ENCODE data around the gene DOCK10. TPM values are rescaled to one million over a fixed set of nuclear protein-coding genes. Genes with fewer than 3 reads are reported as not detected.
A peak's percentile ranks its signal among the peaks of the same experiment; 100 is the strongest.

DOCK10 gene
- total and polyA plus RNA-seq, 2 donors (not counting 1 experiment from before 2014, with no cell fraction given), result 20.8 to 26.3 TPM

GRCh38 chr2:224937887-224938286, 104.4 kb downstream of the DOCK10 start:
- H4K20me1 ChIP-seq (ENCODE audit: control insufficient read depth, extremely low read depth, insufficient read depth, low read length), result no peaks in the 10 kb centered on the region
- H3K79me2 ChIP-seq (ENCODE audit: control insufficient read depth, insufficient read depth, low read length), result peaks cover 16% of the 10 kb centered on the region
- H3K4me1 ChIP-seq (ENCODE audit: control insufficient read depth, extremely low read depth, insufficient read depth, low read length), result peaks cover 5% of the 10 kb centered on the region
- H3K9ac ChIP-seq (ENCODE audit: insufficient read depth, low read length), result no peak overlapping the region
- no peak for DNase-seq (ENCODE audit: low read depth in 2 of 2)
- no peaks in the 10 kb centered on the region for H3K9me3 ChIP-seq (ENCODE audit: control insufficient read depth, insufficient read depth, low read depth, low read length)
- H3K4me3 ChIP-seq (replicated peaks in 1 of 4; ENCODE audit: control extremely low read depth in 1 of 4, insufficient read depth in 1 of 4, low read depth in 3 of 4, low read length in 4 of 4), result no peak overlapping the region
- TF ChIP-seq EZH2 (IDR thresholded peaks at IDR 0.05; ENCODE audit: low read length, missing control alignments) (no peak), CTCF (conservative IDR thresholded peaks at IDR 0.05 in 1 of 2, IDR thresholded peaks at IDR 0.05 in 1 of 2; ENCODE audit: low read depth in 1 of 2, low read length in 2 of 2) (no peak)
- H3K27ac ChIP-seq (ENCODE audit: insufficient read depth, low read length), result no peak overlapping the region
- no peak overlapping the region for H3K4me2 ChIP-seq (ENCODE audit: extremely low read depth, insufficient read depth, low read length)
- H3K36me3 ChIP-seq (ENCODE audit: control insufficient read depth, insufficient read depth, low read length), result no peaks in the 10 kb centered on the region
- no peaks in the 10 kb centered on the region for H3K27me3 ChIP-seq (ENCODE audit: control insufficient read depth, insufficient read depth, low read length)
- no peak overlapping the region for H2AFZ ChIP-seq (ENCODE audit: low read length)

- no peak overlapping the region for H3K27ac ChIP-seq (ENCODE audit: insufficient read depth, low read length)
- no peaks in the 10 kb centered on the region for H3K9me3 ChIP-seq (ENCODE audit: control insufficient read depth, insufficient read depth, low read depth, low read length)
- H3K4me1 ChIP-seq (ENCODE audit: control insufficient read depth, extremely low read depth, insufficient read depth, low read length), result peaks cover 4% of the 10 kb centered on the region
- no peak overlapping the region for H2AFZ ChIP-seq (ENCODE audit: low read length)
- TF ChIP-seq EZH2 (IDR thresholded peaks at IDR 0.05; ENCODE audit: low read length, missing control alignments) (no peak), CTCF (conservative IDR thresholded peaks at IDR 0.05 in 1 of 2, IDR thresholded peaks at IDR 0.05 in 1 of 2; ENCODE audit: low read depth in 1 of 2, low read length in 2 of 2) (no peak)
- H3K9ac ChIP-seq (ENCODE audit: insufficient read depth, low read length), result no peak overlapping the region
- DNase-seq (ENCODE audit: low read depth in 2 of 2), result peak; percentile 54 to 64
- H3K4me3 ChIP-seq (replicated peaks in 1 of 4; ENCODE audit: control extremely low read depth in 1 of 4, insufficient read depth in 1 of 4, low read depth in 3 of 4, low read length in 4 of 4), result no peak overlapping the region
- peaks cover 3% of the 10 kb centered on the region for H3K36me3 ChIP-seq (ENCODE audit: control insufficient read depth, insufficient read depth, low read length)
- no peaks in the 10 kb centered on the region for H3K27me3 ChIP-seq (ENCODE audit: control insufficient read depth, insufficient read depth, low read length)
- no peak overlapping the region for H3K4me2 ChIP-seq (ENCODE audit: extremely low read depth, insufficient read depth, low read length)
- H4K20me1 ChIP-seq (ENCODE audit: control insufficient read depth, extremely low read depth, insufficient read depth, low read length), result no peaks in the 10 kb centered on the region
- H3K79me2 ChIP-seq (ENCODE audit: control insufficient read depth, insufficient read depth, low read length), result peaks cover 8% of the 10 kb centered on the region
These were observed 107.6 kb downstream of the DOCK10 start for GRCh38 chr2:224934526-224935188.

- TF ChIP-seq EZH2 (IDR thresholded peaks at IDR 0.05; ENCODE audit: low read length, missing control alignments) (no peak), CTCF (conservative IDR thresholded peaks at IDR 0.05 in 1 of 2, IDR thresholded peaks at IDR 0.05 in 1 of 2; ENCODE audit: low read depth in 1 of 2, low read length in 2 of 2) (no peak)
- DNase-seq (ENCODE audit: low read depth in 2 of 2), result no peak
- H3K4me2 ChIP-seq (ENCODE audit: extremely low read depth, insufficient read depth, low read length), result no peak overlapping the region
- H3K36me3 ChIP-seq (ENCODE audit: control insufficient read depth, insufficient read depth, low read length), result peaks cover 3% of the 10 kb centered on the region
- no peaks in the 10 kb centered on the region for H3K9me3 ChIP-seq (ENCODE audit: control insufficient read depth, insufficient read depth, low read depth, low read length)
- H3K27ac ChIP-seq (ENCODE audit: insufficient read depth, low read length), result no peak overlapping the region
- H3K4me1 ChIP-seq (ENCODE audit: control insufficient read depth, extremely low read depth, insufficient read depth, low read length), result peaks cover 2% of the 10 kb centered on the region
- no peak overlapping the region for H2AFZ ChIP-seq (ENCODE audit: low read length)
- H3K27me3 ChIP-seq (ENCODE audit: control insufficient read depth, insufficient read depth, low read length), result no peaks in the 10 kb centered on the region
- no peak overlapping the region for H3K4me3 ChIP-seq (replicated peaks in 1 of 4; ENCODE audit: control extremely low read depth in 1 of 4, insufficient read depth in 1 of 4, low read depth in 3 of 4, low read length in 4 of 4)
- H3K79me2 ChIP-seq (ENCODE audit: control insufficient read depth, insufficient read depth, low read length), result peaks cover 8% of the 10 kb centered on the region
- no peaks in the 10 kb centered on the region for H4K20me1 ChIP-seq (ENCODE audit: control insufficient read depth, extremely low read depth, insufficient read depth, low read length)
- H3K9ac ChIP-seq (ENCODE audit: insufficient read depth, low read length), result no peak overlapping the region
These were observed 108.8 kb downstream of the DOCK10 start for GRCh38 chr2:224933431-224933830.
